Endothelial cell of umbilical vein (primary cell): ENCODE data around the gene NR4A1. TPM values are rescaled to one million over a fixed set of nuclear protein-coding genes. Genes with fewer than 3 reads are reported as not detected.

Experiments
- BruUV-seq: library from RNA; stranded (reverse); fragments of 400-500 nt; replicated peaks from 2 replicates; lab custom pipeline; 2021; lab: Mats Ljungman, UMichigan
- CTCF ChIA-PET: fragments of 300-600, 350-600 bp; sonication (Branson Sonifier 250); formaldehyde crosslinking; loops from one replicate; lab custom pipeline; 2021; ENCODE audit warnings: antibody characterized with exemption, inconsistent platforms; lab: Charles Lee
- POLR2A ChIA-PET: fragments of 300-600, 350-600 bp; sonication (Branson Sonifier 250); formaldehyde crosslinking; loops from one replicate; lab custom pipeline; 2021; ENCODE audit warnings: antibody characterized with exemption, inconsistent platforms; lab: Charles Lee
- DNase-seq: peaks from one replicate; pipeline ENCODE4 v3.0.0-alpha.2; 2011; ENCODE audit warnings: low read depth, low spot score
- FAIRE-seq: peaks from 2 replicates; lab custom pipeline; 2011; peaks lifted over from hg19 to GRCh38; lab: Jason Lieb, UNC
- H2AFZ ChIP-seq: 2 replicates; pipeline ENCODE4 v1.6.0; 2012; ENCODE audit warnings: low read depth, low read length, control low read depth, inconsistent platforms
- H3K27ac ChIP-seq: 2 replicates; pipeline ENCODE4 v1.5.1; 2011; ENCODE audit warnings: low read depth, mild to moderate bottlenecking, control low read depth, low read length, moderate library complexity; ENCODE audit not compliant: insufficient read depth
- H3K27me3 ChIP-seq, 2 experiments: 2 replicates each; pipeline versions ENCODE4 v1.6.0 to v1.6.1; 2011; ENCODE audit warnings: low read length in 2 of 2, mixed read lengths in 1 of 2; ENCODE audit not compliant: control insufficient read depth in 2 of 2, insufficient read depth in 2 of 2
- H3K36me3 ChIP-seq, 2 experiments: 2 replicates in 1 of 2; 3 replicates in 1 of 2; pipeline ENCODE4 v1.5.1; 2011; ENCODE audit warnings: low read length in 2 of 2, mild to moderate bottlenecking in 1 of 2, moderate library complexity in 1 of 2; ENCODE audit not compliant: control insufficient read depth in 2 of 2, insufficient read depth in 2 of 2; ENCODE audit errors: extremely low read depth in 1 of 2
- H3K4me1 ChIP-seq: 3 replicates; pipeline ENCODE4 v1.5.1; 2011; ENCODE audit warnings: mild to moderate bottlenecking, low read length; ENCODE audit not compliant: control insufficient read depth, insufficient read depth; ENCODE audit errors: extremely low read depth
- H3K4me2 ChIP-seq: 2 replicates; pipeline ENCODE4 v1.6.1; 2011; ENCODE audit warnings: low read length, control low read depth, mixed read lengths; ENCODE audit not compliant: insufficient read depth
- H3K4me3 ChIP-seq, 3 experiments: fragments of 200-600 bp in 1 of 3; sonication (generic), shearing (Covaris generic) in 1 of 3; replicated peaks in 1 of 3; 2 replicates each; pipeline ENCODE4 v1.5.1; 2011 to 2016; ENCODE audit warnings: control low read depth in 3 of 3, low read length in 3 of 3, mild to moderate bottlenecking in 2 of 3, inconsistent platforms in 1 of 3, low read depth in 1 of 3, moderate library complexity in 1 of 3; ENCODE audit not compliant: insufficient read depth in 1 of 3
- H3K79me2 ChIP-seq: 2 replicates; pipeline ENCODE4 v1.6.0; 2012; ENCODE audit warnings: low read length, inconsistent platforms; ENCODE audit not compliant: control insufficient read depth, insufficient read depth
- H3K9ac ChIP-seq: replicated peaks from 2 replicates; pipeline ENCODE3; 2011; ENCODE audit warnings: low read length, control low read depth; ENCODE audit not compliant: insufficient read depth; ENCODE audit errors: extremely low read depth
- H3K9me1 ChIP-seq: replicated peaks from 3 replicates; pipeline ENCODE4 v1.6.0; 2011; ENCODE audit warnings: mild to moderate bottlenecking, low read length; ENCODE audit not compliant: control insufficient read depth, insufficient read depth; ENCODE audit errors: extremely low read depth
- H3K9me3 ChIP-seq: replicated peaks from 2 replicates; pipeline ENCODE4 v1.5.1; 2012; ENCODE audit warnings: low read length, inconsistent platforms; ENCODE audit not compliant: control insufficient read depth, insufficient read depth
- H4K20me1 ChIP-seq: replicated peaks from 2 replicates; pipeline ENCODE3; 2011; ENCODE audit warnings: mild to moderate bottlenecking, low read length; ENCODE audit not compliant: control insufficient read depth, insufficient read depth; ENCODE audit errors: extremely low read depth
- EZH2 ChIP-seq: IDR thresholded peaks from 2 replicates; pipeline ENCODE4 v1.6.1; 2012; ENCODE audit warnings: borderline replicate concordance, low read depth, mild to moderate bottlenecking, moderate library complexity, low read length, inconsistent platforms; ENCODE audit not compliant: severe bottlenecking
- FOS ChIP-seq: IDR thresholded peaks from 2 replicates; pipeline ENCODE4 v1.6.1; 2011; ENCODE audit warnings: mild to moderate bottlenecking, low read length, moderate library complexity, borderline replicate concordance; ENCODE audit not compliant: insufficient read depth
- GATA2 ChIP-seq: IDR thresholded peaks from 2 replicates; pipeline ENCODE4 v1.7.0; 2011; ENCODE audit warnings: low read depth, mild to moderate bottlenecking, moderate library complexity, mixed read lengths, low read length; ENCODE audit not compliant: insufficient read length, insufficient read depth
- JUN ChIP-seq: IDR thresholded peaks from 2 replicates; pipeline ENCODE4 v1.6.1; 2011; ENCODE audit warnings: borderline replicate concordance, low read depth; ENCODE audit not compliant: insufficient read length, insufficient read depth
- MYC ChIP-seq: IDR thresholded peaks from one replicate; pipeline ENCODE4 v1.6.1; 2011; ENCODE audit warnings: mild to moderate bottlenecking, low read depth, low read length
- POLR2A ChIP-seq: IDR thresholded peaks from 2 replicates; pipeline ENCODE4 v1.6.1; 2012; ENCODE audit warnings: low read depth, mild to moderate bottlenecking, control low read depth, low read length
- POLR2AphosphoS5 ChIP-seq: IDR thresholded peaks from 2 replicates; pipeline ENCODE4 v1.6.1; 2012; ENCODE audit warnings: low read depth, mild to moderate bottlenecking, control low read depth, low read length, moderate library complexity; ENCODE audit not compliant: insufficient read depth
- dilution Hi-C: fragments of 300-500 bp; cut with MboI; formaldehyde crosslinking; loops from one replicate; pipeline ENCODE4 v1.15.0; 2019; ENCODE audit warnings: low sequenced_read_pairs; ENCODE audit not compliant: extremely low pct_ligation_motif_present
- intact Hi-C: fragments of 100-400 bp; cut with micrococcal nuclease; formaldehyde crosslinking; loops from one replicate; pipeline ENCODE4 v1.10.0; 2022
- polyA plus RNA-seq, 4 experiments: library from polyadenylated mRNA; depleted of rRNA in 3 of 4; stranded (reverse) in 3 of 4; unstranded in 1 of 4; fragments of >200 nt; gene quantifications; 2 replicates each; pipeline versions ENCODE4 v1.2.1 to v1.2.3, GENCODE V29; 2011 to 2012; ENCODE audit warnings: missing spikeins in 1 of 4
- total RNA-seq: library from RNA; stranded (reverse); gene quantifications from 2 replicates; pipeline ENCODE4 v1.2.3, GENCODE V29; 2021
- TF ChIP-seq, protein P1 (sequence below): IDR thresholded peaks from 2 replicates; pipeline ENCODE4 v1.6.1; 2011; ENCODE audit not compliant: insufficient read depth, insufficient read length
- TF ChIP-seq, protein P2 (sequence below), 2 donors: IDR thresholded peaks; 1 replicate in 1 of 2; 2 replicates in 1 of 2; pipeline ENCODE4 v1.5.1; 2011; ENCODE audit warnings: low read length in 2 of 2, mild to moderate bottlenecking in 2 of 2, moderate library complexity in 2 of 2, control low read depth in 1 of 2, inconsistent platforms in 1 of 2, low read depth in 1 of 2; ENCODE audit not compliant: insufficient read depth in 1 of 2; ENCODE audit errors: extremely low read depth in 1 of 2

Gene NR4A1
- total and polyA plus RNA-seq, 2 donors (not counting 3 experiments of a cell fraction or from before 2014, with no cell fraction given): 6.8 to 18.2 TPM

DNA sequence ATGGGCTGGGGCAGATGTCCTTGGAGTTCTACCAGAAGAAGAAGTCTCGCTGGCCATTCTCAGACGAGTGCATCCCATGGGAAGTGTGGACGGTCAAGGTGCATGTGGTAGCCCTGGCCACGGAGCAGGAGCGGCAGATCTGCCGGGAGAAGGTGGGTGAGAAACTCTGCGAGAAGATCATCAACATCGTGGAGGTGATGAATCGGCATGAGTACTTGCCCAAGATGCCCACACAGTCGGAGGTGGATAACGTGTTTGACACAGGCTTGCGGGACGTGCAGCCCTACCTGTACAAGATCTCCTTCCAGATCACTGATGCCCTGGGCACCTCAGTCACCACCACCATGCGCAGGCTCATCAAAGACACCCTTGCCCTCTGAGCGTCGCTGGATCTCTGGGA is 25.6 kb downstream of the NR4A1 start:
- Histone ChIP-seq H3K4me1 (peaks cover 4% of the 10 kb centered on the region), H4K20me1 (no peaks in the 10 kb centered on the region), H3K27me3 (no peaks in the 10 kb centered on the region), H3K9me1 (no peaks in the 10 kb centered on the region), H3K27ac (no peak overlapping the region), H3K79me2 (peaks cover 25% of the 10 kb centered on the region), H3K4me3 (no peak overlapping the region), H3K4me2 (no peak overlapping the region), H3K36me3 (peaks cover 15 to 29% of the 10 kb centered on the region in 2 experiments), H3K9ac (no peak overlapping the region), H3K9me3 (no peaks in the 10 kb centered on the region), H2AFZ (no peak overlapping the region)
- DNase-seq (no peak), FAIRE-seq (no peak)
- ChIA-PET POLR2A (no interaction called here), CTCF (interaction anchor here (2.7 kb wide), 1 partner anchor 51 kb away, joined by 13 read pairs; no protein-coding TSS in a partner anchor)
- BruUV-seq: no TSS peak
- dilution Hi-C loops (no loop called here), intact Hi-C loops (no loop called here)
- no peak for TF ChIP-seq FOS
- TF ChIP-seq, protein P1, sequence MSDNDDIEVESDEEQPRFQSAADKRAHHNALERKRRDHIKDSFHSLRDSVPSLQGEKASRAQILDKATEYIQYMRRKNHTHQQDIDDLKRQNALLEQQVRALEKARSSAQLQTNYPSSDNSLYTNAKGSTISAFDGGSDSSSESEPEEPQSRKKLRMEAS: no peak
- TF ChIP-seq POLR2A: no peak
- no peak for TF ChIP-seq MYC
- TF ChIP-seq, protein P2, sequence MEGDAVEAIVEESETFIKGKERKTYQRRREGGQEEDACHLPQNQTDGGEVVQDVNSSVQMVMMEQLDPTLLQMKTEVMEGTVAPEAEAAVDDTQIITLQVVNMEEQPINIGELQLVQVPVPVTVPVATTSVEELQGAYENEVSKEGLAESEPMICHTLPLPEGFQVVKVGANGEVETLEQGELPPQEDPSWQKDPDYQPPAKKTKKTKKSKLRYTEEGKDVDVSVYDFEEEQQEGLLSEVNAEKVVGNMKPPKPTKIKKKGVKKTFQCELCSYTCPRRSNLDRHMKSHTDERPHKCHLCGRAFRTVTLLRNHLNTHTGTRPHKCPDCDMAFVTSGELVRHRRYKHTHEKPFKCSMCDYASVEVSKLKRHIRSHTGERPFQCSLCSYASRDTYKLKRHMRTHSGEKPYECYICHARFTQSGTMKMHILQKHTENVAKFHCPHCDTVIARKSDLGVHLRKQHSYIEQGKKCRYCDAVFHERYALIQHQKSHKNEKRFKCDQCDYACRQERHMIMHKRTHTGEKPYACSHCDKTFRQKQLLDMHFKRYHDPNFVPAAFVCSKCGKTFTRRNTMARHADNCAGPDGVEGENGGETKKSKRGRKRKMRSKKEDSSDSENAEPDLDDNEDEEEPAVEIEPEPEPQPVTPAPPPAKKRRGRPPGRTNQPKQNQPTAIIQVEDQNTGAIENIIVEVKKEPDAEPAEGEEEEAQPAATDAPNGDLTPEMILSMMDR (IDR thresholded peaks at IDR 0.05; ENCODE audit: extremely low read depth in 1 of 2, insufficient read depth in 1 of 2, low read depth in 1 of 2, low read length in 2 of 2): no peak
- TF ChIP-seq JUN: no peak
- TF ChIP-seq GATA2: no peak
- TF ChIP-seq EZH2: no peak
- TF ChIP-seq POLR2AphosphoS5: no peak
